Activated CD4-positive, alpha-beta T cell treated with anti-CD3 and anti-CD28 coated beads, Interleukin-2, Interleukin-6, amounts not matched to agents 100 ng/mL and 50 ng/mL, durations not matched to agents 16 hours and 8 hours (primary cell): ENCODE results near the gene MZT2A.
A peak's percentile ranks its signal among the peaks of the same experiment; 100 is the strongest.
"Not testable (repeated sequence)": the region's sequence is repeated elsewhere in the genome, so short reads cannot be mapped to it uniquely, and the experiment has no call there.

Experiments
- DNase-seq: peaks from one replicate; pipeline ENCODE4 v3.0.0-alpha.2; 2020

Gene MZT2A

DNA sequence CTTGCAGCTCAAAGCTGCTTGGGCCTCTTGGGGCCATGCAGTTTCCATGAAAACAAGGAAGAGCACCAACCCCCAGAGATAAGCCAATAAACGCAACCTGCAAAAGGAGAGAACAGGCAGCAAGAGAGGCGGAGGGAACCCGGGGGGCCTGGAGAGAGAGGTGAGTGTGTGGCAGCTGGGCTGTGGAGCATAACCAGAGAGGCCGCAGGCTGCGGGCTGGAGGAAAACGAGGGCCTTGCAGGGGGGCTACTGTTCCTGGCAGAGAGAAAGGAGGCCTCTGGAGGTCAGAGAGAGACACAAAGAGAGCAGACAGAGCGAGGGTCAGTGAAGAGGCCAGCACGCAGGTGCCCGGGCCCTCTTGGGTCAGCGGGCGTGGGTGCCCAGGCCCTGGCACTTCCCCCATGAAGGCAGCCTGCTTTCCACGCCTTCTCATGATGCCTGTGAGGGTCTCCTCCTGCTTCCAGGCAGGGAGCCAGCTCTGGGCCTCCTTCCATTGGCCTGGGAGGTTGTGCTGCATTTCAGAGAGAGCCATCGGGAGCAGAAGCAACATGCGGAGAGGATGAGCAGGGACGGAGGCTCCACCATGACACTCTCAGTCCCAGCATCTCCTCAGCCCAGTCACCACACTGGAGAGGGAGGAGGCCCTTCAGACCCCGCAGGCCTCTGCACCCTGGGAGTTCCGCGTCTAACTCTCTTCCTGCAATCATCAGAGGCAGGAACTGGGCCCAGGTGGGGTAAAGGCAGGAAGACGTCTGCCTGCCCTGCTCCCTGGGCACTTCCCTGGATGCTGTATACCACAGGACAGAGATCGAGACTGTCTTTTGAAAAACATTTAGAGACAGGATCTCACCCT, 1.4 kb downstream of the MZT2A start:
- DNase-seq: peak; percentile 55

DNA sequence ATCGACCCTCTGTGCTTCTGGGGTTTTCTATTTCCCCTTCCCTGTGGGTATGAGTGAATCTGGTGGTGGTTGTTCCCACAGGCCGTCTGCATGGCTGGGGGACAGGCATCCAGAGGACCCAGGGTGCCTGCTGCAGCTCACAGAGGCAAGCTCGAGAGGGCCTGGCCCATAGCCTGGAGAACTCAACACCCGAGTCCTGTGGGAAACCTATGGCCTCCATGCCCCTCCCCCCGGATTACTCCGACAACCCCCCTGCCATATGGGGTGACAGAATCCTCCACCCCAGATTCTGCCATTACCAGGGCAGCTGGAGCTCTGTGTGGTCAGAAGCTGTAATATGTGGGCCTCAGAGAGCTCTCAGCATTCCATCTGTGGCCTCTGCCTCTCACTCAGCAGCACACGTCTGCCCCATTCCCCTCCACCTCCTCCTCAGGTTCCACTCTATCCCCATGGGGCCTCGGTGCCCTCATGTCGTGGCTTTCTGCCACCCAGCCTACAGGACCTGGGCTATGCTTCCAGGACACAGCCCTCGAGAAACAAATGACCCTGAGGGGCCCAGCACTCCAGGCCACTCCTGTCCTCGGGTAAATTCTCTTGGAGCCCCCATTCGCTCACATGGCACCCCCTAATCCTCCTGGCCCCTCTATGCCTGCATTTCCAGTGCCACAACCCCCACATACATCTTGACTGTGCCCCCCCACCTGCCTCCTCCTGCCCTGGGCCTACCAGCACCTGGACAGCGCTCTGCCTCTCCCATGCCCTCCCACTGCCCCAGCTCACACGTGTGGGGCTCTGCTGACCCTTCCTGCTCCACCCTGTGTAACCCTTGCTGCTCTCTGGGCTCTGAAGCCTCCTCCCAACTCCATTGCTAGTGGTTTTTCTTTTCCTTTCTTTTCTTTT, 3.6 kb downstream of the MZT2A start:
- no peak for DNase-seq

DNA sequence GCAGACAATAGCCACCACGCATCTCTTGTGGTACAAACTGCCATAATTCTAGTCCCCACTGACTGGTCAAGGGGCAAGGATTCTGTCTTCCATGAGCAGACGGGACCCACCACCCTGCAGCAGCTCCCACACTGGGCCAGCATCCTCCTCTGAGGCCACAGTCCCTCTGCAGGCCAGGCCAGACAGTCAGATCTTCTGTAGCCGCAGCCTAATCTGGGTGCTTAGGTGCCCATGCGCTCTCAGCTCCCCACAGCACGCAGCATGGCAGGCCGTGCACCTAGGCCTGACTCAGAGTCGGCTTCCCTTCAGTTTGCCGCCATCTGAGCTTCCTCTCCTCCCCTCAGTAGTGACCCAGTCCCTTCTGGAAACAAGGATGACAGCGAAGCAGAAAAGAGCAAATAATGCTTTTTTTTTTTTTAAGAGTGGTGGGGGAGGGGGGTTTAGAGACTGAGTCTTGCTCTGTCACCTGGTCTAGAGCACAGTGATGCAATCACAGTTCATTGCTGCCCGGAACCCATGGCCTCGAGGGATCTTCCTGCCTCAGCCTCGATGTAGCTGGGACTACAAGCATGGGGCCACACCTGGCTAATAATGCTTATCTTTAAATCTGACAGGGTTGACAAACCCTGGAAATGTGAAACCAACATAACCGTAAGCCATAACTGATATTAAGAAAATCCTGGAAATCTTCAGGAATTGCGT, 5.8 kb downstream of the MZT2A start:
- not testable (repeated sequence) for DNase-seq

DNA sequence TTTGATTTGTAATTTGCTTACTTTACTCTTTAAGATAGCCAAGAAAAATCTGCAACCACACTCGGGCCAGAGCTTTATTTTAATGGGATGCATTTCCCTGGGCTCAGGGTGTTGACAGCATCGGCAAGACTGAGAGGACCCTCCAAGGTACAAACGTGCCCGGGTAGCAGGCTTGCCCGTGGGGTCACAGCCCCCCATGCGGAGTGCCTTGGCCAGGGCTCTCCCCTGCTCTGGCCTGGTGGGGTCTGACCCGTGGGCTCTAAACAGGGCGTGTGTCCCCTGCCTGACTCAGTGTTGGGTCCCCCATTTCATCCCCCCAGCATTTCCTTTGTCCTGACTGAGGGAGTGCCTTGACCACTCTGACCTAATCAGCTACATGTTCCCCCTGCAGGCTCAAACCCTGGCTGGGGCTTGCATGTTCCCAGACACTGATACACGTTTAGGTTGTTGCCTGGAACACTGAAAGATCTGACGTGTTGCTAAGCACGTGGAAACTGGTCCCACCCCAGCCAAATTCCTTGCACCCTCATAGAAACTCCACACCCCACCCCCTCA, 7.2 kb downstream of the MZT2A start:
- not testable (repeated sequence) for DNase-seq

DNA sequence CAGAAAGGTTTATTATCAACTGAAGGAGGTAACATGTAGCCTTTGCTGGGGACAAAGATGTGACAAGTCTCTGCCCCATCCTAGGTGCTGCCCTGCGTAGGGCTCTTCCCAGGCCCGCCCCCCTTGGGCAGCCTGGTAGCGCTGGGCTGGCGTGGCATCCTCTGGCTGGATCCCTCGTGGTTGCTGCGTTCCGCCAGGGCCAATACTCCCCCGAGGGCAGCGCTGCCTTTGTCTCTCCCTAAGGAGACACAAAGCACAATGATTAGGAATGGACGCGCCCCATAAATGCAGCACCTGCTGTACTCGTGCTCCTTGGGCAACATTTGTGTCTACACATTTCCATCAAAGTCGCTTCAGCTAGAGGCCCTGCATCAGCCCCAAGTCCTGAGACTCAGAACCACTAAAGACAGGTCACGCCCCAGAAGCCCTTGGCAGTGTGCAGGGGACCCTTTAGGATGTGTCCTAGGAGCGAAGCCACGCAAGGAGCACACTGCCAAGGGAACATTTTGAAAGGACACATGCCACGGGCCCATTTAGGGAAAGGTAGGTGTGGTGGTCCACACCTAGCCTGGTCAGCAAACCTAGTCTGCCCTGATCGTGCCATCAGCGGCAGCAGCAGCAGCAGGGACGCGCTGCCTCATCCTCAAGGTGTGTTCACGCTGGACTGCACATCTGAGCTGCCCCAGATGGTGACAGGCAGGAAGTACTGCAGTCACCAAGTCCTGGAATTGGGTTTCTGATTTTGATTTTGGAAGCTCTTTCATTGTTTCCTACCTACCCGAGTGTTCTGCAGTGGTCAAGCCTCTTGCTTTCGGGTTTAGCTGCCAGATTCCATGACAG, 8.0 kb downstream of the MZT2A start:
- not testable (repeated sequence) for DNase-seq

DNA sequence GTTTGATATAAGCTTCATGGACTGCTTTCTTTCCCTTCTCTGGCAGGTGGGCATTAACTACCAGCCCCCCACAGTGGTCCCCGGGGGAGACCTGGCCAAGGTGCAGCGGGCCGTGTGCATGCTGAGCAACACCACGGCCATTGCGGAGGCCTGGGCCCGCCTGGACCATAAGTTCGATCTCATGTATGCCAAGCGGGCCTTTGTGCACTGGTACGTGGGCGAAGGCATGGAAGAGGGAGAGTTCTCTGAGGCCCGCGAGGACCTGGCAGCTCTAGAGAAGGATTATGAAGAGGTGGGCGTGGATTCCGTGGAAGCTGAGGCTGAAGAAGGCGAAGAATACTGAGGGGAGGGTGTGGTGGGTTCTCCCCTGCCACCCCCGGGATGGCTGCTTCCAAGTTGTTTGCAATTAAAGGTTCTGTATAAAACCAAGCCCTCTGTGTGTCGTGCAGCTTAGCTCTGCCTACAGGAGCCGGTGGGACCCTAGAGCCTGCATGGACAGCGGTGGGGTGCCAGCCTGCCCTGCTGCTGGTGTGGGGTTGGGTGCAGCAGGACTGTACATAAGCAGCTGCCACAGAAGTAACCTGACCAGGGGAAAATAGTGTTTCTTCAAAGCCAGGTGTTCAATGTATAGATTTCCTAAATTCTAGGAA, 9.6 kb downstream of the MZT2A start:
- DNase-seq: not testable (repeated sequence)

DNA sequence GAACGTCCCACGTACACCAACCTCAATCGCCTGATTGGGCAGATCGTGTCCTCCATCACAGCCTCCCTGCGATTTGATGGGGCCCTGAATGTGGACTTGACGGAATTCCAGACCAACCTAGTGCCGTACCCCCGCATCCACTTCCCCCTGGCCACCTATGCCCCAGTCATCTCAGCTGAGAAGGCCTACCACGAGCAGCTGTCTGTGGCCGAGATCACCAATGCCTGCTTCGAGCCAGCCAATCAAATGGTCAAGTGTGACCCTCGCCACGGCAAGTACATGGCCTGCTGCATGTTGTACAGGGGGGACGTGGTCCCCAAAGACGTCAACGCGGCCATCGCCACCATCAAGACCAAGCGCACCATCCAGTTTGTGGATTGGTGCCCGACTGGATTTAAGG, 11.8 kb downstream of the MZT2A start:
- not testable (repeated sequence) for DNase-seq

DNA sequence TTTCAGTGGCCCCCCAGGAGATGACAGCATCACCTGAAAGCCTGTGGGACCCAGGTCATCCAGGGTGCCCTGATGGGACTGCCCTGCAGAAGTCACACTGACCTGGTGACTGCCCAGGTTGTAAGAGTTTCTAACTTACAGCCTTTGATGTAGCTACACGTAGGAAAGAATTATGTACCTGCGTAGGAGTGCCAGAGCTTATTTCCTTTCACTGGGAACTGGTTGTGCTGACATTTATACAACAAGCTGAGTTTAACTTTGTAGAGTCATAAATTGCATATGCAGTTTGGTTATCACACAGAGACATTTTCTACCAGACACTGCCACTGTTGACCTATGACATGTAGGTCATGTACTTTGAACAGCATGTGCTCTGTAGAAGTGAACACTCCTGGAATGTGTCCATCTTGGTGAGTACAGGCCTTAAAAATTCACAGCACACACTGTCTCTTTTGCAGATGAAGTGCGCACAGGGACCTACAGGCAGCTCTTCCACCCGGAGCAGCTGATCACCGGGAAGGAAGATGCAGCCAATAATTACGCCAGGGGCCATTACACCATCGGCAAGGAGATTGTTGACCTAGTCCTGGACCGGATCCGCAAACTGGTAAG, 13.2 kb downstream of the MZT2A start:
- not testable (repeated sequence) for DNase-seq

DNA sequence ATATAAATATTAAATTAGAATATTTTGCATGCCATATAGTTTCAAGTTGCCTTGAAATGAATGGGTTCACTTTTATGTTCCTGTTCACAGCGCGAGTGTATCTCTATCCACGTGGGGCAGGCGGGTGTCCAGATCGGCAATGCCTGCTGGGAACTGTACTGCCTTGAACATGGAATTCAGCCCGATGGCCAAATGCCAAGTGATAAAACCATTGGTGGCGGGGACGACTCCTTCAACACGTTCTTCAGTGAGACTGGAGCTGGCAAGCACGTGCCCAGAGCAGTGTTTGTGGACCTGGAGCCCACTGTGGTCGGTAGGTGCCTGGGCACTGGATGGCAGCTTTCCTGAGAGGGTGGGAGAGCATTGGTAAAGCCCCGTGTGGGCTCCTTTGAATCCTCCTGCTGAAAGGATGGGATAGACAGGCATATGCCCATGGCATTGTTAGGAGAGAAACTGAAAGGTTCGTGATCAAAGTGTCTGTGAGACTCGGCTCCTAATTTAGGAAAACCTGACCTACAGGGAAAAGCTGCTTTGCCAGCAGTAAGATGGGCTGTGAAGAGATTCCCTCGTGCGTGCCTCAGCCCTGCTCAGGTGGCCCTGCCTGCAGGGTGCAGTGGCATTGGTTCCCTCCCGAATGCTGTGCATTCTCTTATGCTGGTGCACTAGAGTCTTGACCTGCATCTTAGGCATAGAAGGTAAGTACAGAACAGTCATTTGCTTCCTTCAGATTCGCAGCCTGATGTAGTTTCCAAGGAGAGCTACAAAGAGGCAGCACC, 13.9 kb downstream of the MZT2A start:
- DNase-seq: not testable (repeated sequence)

DNA sequence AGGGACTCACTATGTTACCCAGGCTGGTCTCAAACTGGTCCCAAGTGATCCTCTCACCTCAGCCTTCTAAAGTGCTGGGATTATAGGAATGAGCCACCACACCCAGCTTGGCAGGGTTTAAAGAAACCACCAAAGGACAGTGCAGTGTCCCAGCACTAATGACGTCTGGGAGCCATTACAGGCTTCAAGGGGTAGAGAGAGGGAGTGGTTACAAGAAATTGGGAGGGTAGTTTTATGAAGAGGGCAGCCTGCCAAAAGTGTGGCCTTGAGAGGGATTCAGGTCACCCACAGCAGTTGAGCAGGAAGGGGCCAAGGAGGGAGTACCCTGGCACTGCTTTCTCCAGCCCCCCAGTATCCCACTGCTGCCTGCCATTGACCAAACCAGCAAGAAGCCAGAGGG, 15.0 kb downstream of the MZT2A start:
- DNase-seq: not testable (repeated sequence)

DNA sequence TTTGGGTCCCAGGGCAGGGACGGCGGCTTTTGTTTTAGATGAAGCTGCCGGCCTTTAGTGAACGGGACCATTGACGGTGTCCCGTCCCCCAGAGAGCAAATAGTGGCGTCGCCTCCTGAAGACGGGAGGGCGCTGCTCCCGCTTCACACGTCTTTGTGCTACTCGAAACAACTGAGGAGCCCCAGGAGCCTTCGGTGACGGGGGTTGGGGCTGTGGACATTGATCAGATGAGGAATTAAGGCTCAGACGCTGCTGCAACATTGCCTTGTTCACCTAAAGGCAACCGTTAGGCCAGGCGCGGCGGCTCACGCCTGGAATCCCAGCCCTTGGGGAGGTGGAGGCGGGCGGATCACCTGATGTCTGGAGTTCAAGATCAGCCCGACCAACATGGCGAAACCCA, 15.8 kb downstream of the MZT2A start:
- not testable (repeated sequence) for DNase-seq

DNA sequence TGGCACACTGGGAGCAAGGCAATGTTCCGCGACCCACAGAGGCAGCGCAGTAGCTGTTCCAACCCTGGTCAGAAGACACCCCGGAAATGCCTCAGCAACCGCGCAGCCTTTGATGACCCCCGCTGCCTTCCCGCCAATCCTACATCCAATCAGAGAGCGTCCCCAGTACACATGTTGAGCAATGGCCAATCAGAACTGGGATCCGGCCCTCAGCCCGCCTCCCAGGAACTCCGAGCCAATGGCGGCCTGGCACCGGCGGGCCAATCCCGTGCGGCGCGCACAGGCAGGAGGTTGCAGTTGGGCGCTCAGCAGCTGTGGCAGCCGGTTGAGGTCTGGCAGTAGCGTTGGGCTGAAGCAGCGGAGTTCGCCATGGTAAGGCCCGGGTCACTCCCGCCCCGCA, 16.4 kb downstream of the MZT2A start, which contains the start of gene TUBA3D:
Gene TUBA3D, plus strand, starts transcription at position 289 of the 400 bp plus-strand sequence. Its CDS starts 81 bp downstream, at position 370.
- no peak for DNase-seq

DNA sequence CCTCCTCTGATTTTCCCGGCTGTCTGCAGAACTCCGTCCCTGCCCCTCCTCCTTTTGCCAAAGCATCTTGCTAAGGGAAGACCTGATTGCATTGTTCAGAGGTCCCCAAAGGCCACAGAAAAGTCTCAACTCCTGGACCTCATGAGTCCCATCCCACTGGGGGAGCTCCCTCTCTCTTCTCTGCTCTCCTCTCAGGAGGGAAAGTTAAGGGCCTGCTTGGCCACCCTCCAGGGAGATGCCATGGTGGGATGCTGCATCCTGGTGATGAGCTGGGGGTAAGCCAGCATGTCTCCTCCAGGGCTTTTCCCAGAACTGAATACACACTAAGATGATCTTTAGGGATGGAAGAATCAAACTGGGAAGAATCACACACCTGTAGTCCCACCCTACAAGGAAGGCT, 18.9 kb downstream of the MZT2A start:
- DNase-seq: not testable (repeated sequence)

DNA sequence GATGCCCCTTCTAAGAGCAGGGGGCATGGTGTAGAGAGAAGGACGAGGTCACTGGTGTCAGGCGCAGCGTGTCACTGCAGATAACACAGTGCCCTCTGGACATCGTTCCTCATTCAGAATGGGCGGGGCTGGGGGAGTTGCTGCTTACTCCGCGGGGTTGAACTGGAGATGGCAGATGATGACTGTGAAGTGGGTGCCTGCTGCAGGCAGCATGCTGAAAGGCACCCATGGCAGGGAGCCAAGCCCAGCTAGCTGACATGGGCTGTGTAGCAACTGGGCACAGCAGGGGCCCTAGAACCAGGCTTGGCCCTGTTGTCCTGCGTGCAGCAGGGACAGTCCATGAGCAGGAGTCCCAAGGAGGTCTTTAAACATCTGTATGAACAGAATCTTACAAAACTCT, 20.6 kb downstream of the MZT2A start:
- DNase-seq: not testable (repeated sequence)

DNA sequence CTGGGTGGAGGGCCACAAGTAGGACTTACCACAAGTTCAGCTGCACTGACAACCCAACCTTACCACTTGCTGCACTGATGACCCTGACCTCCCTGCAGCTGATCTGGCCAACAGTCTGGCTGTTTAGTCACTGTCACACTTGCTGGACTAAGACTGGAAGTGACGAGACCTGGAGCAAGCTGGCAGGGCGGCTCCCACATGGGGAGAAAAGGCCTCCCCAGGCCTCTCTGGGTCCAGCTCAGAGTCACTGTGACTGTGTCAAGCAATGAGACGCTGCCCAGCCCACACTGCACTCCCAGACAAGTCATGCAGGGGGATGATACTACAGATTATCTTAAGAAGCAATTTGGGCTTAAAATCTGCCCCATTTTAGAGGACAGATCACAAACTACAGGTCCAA, 21.3 kb downstream of the MZT2A start:
- DNase-seq: not testable (repeated sequence)

DNA sequence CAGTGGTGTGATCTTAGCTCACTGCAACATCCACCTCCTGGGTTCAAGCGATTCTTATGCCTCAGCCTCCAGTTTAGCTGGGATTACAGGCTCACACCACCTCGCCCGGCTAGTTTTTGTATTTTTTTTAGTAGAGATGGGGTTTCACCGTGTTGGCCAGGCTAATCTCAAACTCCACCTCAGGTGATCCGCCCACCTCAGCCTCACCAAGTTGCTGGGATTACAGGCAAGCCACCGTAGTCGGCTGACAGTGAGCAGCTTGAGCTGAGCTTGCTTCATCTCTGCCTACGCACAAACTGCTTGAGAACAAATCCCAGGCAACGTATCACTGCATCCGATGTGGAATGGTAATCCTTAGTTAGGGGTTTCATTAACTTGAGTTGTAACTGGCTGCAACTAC, 24.5 kb downstream of the MZT2A start:
- not testable (repeated sequence) for DNase-seq

DNA sequence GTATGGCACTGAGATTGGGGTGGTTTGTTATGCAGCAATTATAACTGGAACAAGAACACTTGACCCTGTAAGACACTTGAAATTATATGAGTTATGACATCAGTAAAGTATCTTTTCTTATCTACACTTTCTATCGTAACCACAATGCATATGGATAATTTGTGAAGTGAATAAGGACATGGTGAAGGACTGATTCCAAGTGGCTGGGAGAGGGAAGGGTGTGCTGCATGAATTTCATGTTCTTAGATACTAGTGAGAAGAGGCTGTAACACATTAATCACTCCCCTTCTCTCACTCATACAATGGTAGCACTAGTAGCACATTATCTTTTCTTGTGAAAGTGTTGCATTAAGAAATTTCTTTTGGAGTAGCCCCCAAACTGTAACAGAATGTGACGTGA, 37.3 kb downstream of the MZT2A start:
- DNase-seq: not testable (repeated sequence)

DNA sequence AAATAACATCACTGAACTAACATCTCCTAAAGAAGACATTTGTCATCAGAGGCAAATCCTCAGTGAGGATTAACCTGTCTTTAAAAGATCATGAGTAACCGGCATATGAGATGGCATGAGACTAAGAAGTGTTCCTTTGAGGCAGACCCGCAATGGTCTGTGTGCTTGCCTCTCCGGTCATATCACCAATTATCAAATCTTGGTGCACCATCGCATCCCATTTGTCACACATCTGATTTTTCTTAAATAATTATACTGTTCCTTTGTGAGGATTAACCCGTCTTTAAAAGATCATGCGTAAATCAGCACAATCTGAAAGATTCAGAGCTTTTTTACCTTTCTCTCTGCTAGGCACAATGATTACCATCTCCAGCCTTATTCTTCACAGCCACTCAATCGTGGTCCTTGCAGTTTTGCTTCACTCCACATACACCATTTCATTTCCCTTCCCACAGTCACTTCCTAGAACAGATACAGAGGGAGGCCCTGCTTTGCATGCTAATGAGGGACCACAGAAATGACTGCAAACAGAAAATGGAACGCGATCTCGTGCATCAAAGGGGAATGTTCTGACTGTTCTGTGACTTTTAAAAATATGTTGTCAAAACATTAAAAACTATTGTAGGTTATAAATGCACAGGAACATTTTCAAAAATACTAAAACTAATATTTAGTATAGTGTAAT, 40.8 kb downstream of the MZT2A start:
- peak; percentile 55 for DNase-seq

DNA sequence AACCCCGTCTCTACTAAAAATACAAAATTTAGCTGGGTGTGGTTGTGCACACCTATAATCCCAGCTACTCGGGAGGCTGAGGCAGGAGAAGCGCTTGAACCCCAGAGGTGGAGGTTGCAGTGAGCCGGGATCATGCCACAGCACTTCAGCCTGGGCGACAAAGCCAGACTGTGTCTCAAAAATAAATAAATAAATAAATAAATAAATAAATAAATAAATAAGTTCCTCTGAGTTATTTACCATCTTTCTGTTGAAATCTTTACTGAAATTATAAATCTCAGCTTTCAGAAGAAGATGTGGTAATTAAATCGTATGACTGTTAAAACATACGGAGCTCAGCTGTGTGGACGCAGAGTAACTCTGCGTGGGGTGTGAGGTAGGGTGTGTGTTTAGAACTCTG, 44.2 kb downstream of the MZT2A start:
- DNase-seq: not testable (repeated sequence)
